GM23338 (cell line): ENCODE data around the gene TOLLIP. TPM values are rescaled to one million over a fixed set of nuclear protein-coding genes. Genes with fewer than 3 reads are reported as not detected.

Experiments used
- ATAC-seq: fragments of 200-7000 bp; cut with Tn5 transposase; 3 replicates; pipeline ENCODE4 v1.9.1; 2020
- DNase-seq: peaks from one replicate; pipeline ENCODE4 v3.0.0-alpha.2; 2015; ENCODE audit warnings: low spot score
- H2AFZ ChIP-seq: fragments of 200-600 bp; sonication (generic); 2 replicates; pipeline ENCODE4 v1.8.0; 2016; ENCODE audit warnings: antibody characterized with exemption, mild to moderate bottlenecking, moderate library complexity
- H3F3A ChIP-seq: fragments of 200-600 bp; sonication (generic); replicated peaks from 2 replicates; pipeline ENCODE4 v1.8.0; 2017; ENCODE audit warnings: antibody characterized with exemption, mixed run types, low read depth
- H3K27ac ChIP-seq: fragments of 200-600 bp; sonication (generic); 2 replicates; pipeline ENCODE4 v1.6.1; 2016; ENCODE audit warnings: low read depth
- H3K27me3 ChIP-seq: fragments of 200-600 bp; sonication (generic); 2 replicates; pipeline ENCODE4 v1.8.0; 2016; ENCODE audit warnings: mild to moderate bottlenecking, mixed run types, moderate library complexity; ENCODE audit not compliant: insufficient read depth
- H3K36me3 ChIP-seq: fragments of 200-600 bp; sonication (generic); 2 replicates; pipeline ENCODE4 v1.8.0; 2016; ENCODE audit warnings: mild to moderate bottlenecking; ENCODE audit not compliant: insufficient read depth
- H3K4me1 ChIP-seq: fragments of 200-600 bp; sonication (generic); 2 replicates; pipeline ENCODE4 v1.8.0; 2016; ENCODE audit warnings: mild to moderate bottlenecking, moderate library complexity; ENCODE audit not compliant: insufficient read depth
- H3K4me2 ChIP-seq: fragments of 200-600 bp; sonication (generic); 2 replicates; pipeline ENCODE4 v1.7.1; 2017; ENCODE audit warnings: mixed run types
- H3K4me3 ChIP-seq: fragments of 200-600 bp; sonication (generic); 2 replicates; pipeline ENCODE4 v1.6.1; 2016; ENCODE audit warnings: mixed run types
- H3K79me2 ChIP-seq: fragments of 200-600 bp; sonication (generic); replicated peaks from 2 replicates; pipeline ENCODE4 v1.8.0; 2017; ENCODE audit warnings: mild to moderate bottlenecking; ENCODE audit not compliant: insufficient read depth
- H3K9me2 ChIP-seq: fragments of 200-600 bp; sonication (generic); 2 replicates; pipeline ENCODE4 v1.8.0; 2017; ENCODE audit not compliant: insufficient read depth
- H4K20me1 ChIP-seq: fragments of 200-600 bp; sonication (generic); replicated peaks from 2 replicates; pipeline ENCODE4 v1.8.0; 2017; ENCODE audit warnings: mild to moderate bottlenecking; ENCODE audit not compliant: insufficient read depth
- H3K27ac Mint-ChIP-seq: 2 replicates; pipeline ENCODE4 v1.8.0; 2020; ENCODE audit warnings: inconsistent platforms, mild to moderate bottlenecking, moderate library complexity, mixed read lengths
- H3K27me3 Mint-ChIP-seq: 3 replicates; pipeline ENCODE4 v1.8.0; 2022; ENCODE audit warnings: low read depth, mild to moderate bottlenecking, moderate library complexity, mixed read lengths, inconsistent platforms; ENCODE audit not compliant: insufficient read depth, poor library complexity
- H3K36me3 Mint-ChIP-seq: 3 replicates; pipeline ENCODE4 v1.8.0; 2021; ENCODE audit warnings: low read depth, mild to moderate bottlenecking, inconsistent platforms, moderate library complexity, mixed read lengths
- H3K4me1 Mint-ChIP-seq: 3 replicates; pipeline ENCODE4 v1.8.0; 2020; ENCODE audit warnings: mild to moderate bottlenecking, inconsistent platforms, mixed read lengths
- H3K4me3 Mint-ChIP-seq: 3 replicates; pipeline ENCODE4 v1.8.0; 2021; ENCODE audit warnings: moderate library complexity, mild to moderate bottlenecking, inconsistent platforms, mixed read lengths
- H3K9me3 Mint-ChIP-seq: 3 replicates; pipeline ENCODE4 v1.8.0; 2020; ENCODE audit warnings: moderate library complexity, mild to moderate bottlenecking, inconsistent platforms, mixed read lengths
- CREB1 ChIP-seq: fragments of 250-450 bp; sonication (Bioruptor Pico); IDR thresholded peaks from 2 replicates; pipeline ENCODE4 v1.5.0; 2020; ENCODE audit warnings: low read depth, mild to moderate bottlenecking, moderate library complexity
- CTCF ChIP-seq, 2 experiments: fragments of 200-600 bp in 1 of 2; sonication (generic) in 1 of 2; conservative IDR thresholded peaks; 2 replicates each; pipeline versions ENCODE4 v1.5.1 to v1.6.1; 2016 to 2017; ENCODE audit warnings: antibody characterized with exemption in 2 of 2, low read depth in 2 of 2, mild to moderate bottlenecking in 2 of 2, moderate library complexity in 1 of 2
- ETS1 ChIP-seq: IDR thresholded peaks from 2 replicates; pipeline ENCODE4 v1.6.1; 2016; ENCODE audit warnings: antibody characterized with exemption
- EZH2 ChIP-seq: fragments of 200-600 bp; sonication (generic); IDR thresholded peaks from one replicate; pipeline ENCODE4 v1.8.0; 2017; ENCODE audit warnings: antibody characterized with exemption, mild to moderate bottlenecking, low read depth; ENCODE audit not compliant: unreplicated experiment
- EZH2phosphoT487 ChIP-seq: fragments of 200-600 bp; sonication (generic); IDR thresholded peaks from one replicate; pipeline ENCODE4 v1.8.1; 2018; ENCODE audit warnings: antibody characterized with exemption; ENCODE audit not compliant: unreplicated experiment
- JUNB ChIP-seq: IDR thresholded peaks from one replicate; pipeline ENCODE4 v1.6.1; 2016; ENCODE audit warnings: antibody characterized with exemption; ENCODE audit not compliant: unreplicated experiment
- NANOG ChIP-seq: IDR thresholded peaks from 2 replicates; pipeline ENCODE4 v1.6.1; 2016; ENCODE audit warnings: antibody characterized with exemption, borderline replicate concordance
- POLR2AphosphoS5 ChIP-seq: IDR thresholded peaks from 2 replicates; pipeline ENCODE4 v1.6.1; 2016; ENCODE audit warnings: antibody characterized with exemption, low read depth
- REST ChIP-seq: IDR thresholded peaks from one replicate; pipeline ENCODE4 v1.6.1; 2018; ENCODE audit warnings: antibody characterized with exemption; ENCODE audit not compliant: unreplicated experiment
- STAT1 ChIP-seq: IDR thresholded peaks from one replicate; pipeline ENCODE4 v1.6.1; 2016; ENCODE audit warnings: antibody characterized with exemption; ENCODE audit not compliant: unreplicated experiment
- ZNF114 ChIP-seq: fragments of 250-450 bp; sonication (Bioruptor Pico); IDR thresholded peaks from 2 replicates; pipeline ENCODE4 v1.5.0; 2020; ENCODE audit warnings: mild to moderate bottlenecking, moderate library complexity
- ZNF331 ChIP-seq: fragments of 250-450 bp; sonication (Bioruptor Pico); IDR thresholded peaks from 2 replicates; pipeline ENCODE4 v1.5.0; 2020; ENCODE audit warnings: low read depth, mild to moderate bottlenecking, moderate library complexity
- ZNF462 ChIP-seq: fragments of 250-450 bp; sonication (Bioruptor Pico); IDR thresholded peaks from 2 replicates; pipeline ENCODE4 v1.5.0; 2020; ENCODE audit warnings: mild to moderate bottlenecking, moderate library complexity
- polyA plus RNA-seq: library from polyadenylated mRNA; unstranded; fragments of >200 nt; fragmentation: Nextera tagmentation; extraction: Ambion mirVana; gene quantifications from 2 replicates; pipeline ENCODE4 v1.2.1, GENCODE V29; 2016
- total RNA-seq: library from RNA; depleted of rRNA; stranded (reverse); fragments of >200 nt; shearing (Covaris generic); gene quantifications from 2 replicates; pipeline ENCODE4 v1.2.3, GENCODE V29; 2014

Gene TOLLIP
- total and polyA plus RNA-seq, 2 experiments from 2014 or later: 13.5 to 18.0 TPM

- DNase-seq (no peak), ATAC-seq (peak; percentile 67)
- H3K9me2 ChIP-seq: no peaks in the 10 kb centered on the region
- no peaks in the 10 kb centered on the region for H3K36me3 ChIP-seq
- peaks cover 6% of the 10 kb centered on the region for H3K27me3 Mint-ChIP-seq
- H3K79me2 ChIP-seq: no peaks in the 10 kb centered on the region
- H3F3A ChIP-seq: no peaks in the 10 kb centered on the region
- H2AFZ ChIP-seq: no peak overlapping the region
- H3K4me1 ChIP-seq: no peaks in the 10 kb centered on the region
- H3K4me2 ChIP-seq: no peak overlapping the region
- TF ChIP-seq ZNF462 (CRISPR knock-in tag) (no peak), ZNF331 (no peak), JUNB (no peak), EZH2 (no peak), NANOG (no peak), EZH2phosphoT487 (no peak), POLR2AphosphoS5 (no peak), CREB1 (CRISPR knock-in tag) (no peak), REST (no peak), CTCF (conservative IDR thresholded peaks at IDR 0.05; ENCODE audit: low read depth in 2 of 2) (no peak), ZNF114 (CRISPR knock-in tag) (no peak), STAT1 (no peak), ETS1 (no peak)
- H3K27me3 ChIP-seq: no peaks in the 10 kb centered on the region
- no peak overlapping the region for H3K4me3 ChIP-seq
- H3K9me3 Mint-ChIP-seq: peaks cover 15% of the 10 kb centered on the region; the same call in 2 of the 3 replicates
- no peak overlapping the region for H3K27ac ChIP-seq
- peak overlapping the region; percentile 52; the same call in 1 of the 2 replicates for H3K27ac Mint-ChIP-seq
- no peaks in the 10 kb centered on the region for H4K20me1 ChIP-seq
- no peak overlapping the region for H3K4me3 Mint-ChIP-seq
- peaks cover 8% of the 10 kb centered on the region; the same call in 2 of the 3 replicates for H3K36me3 Mint-ChIP-seq
- no peaks in the 10 kb centered on the region; the same call in 2 of the 3 replicates for H3K4me1 Mint-ChIP-seq
Observed at GRCh38 chr11:1271002-1271401, 38.4 kb downstream of the TOLLIP start.
